Measurements from ENCODE around the gene ZBTB48. TPM values are rescaled to one million over a fixed set of nuclear protein-coding genes. Genes with fewer than 3 reads are reported as not detected.
"Not testable (repeated sequence)": the region's sequence is repeated elsewhere in the genome, so short reads cannot be mapped to it uniquely, and the experiment has no call there.

Gene ZBTB48
- polyA plus RNA-seq, 1 experiment, result 7.5 TPM

GRCh38 chr1:6632588-6633514 is 53.1 kb downstream of the ZBTB48 start:
- Histone ChIP-seq H3K27ac (ENCODE audit: low read depth, low read length) (no peak overlapping the region), H3K27me3 (ENCODE audit: control insufficient read depth, insufficient read depth, low read length) (no peaks in the 10 kb centered on the region), H3K9me3 (ENCODE audit: control insufficient read depth, insufficient read depth, low read length) (no peaks in the 10 kb centered on the region), H3K4me3 (ENCODE audit: low read depth, low read length) (no peak overlapping the region)
- no peak for TF ChIP-seq CTCF (IDR thresholded peaks at IDR 0.05; ENCODE audit: low read depth, low read length)
- DNase-seq (ENCODE audit: low read depth, low spot score), result no peak
- ChIA-PET POLR2A (interaction anchor here (1.4 kb wide), 1 partner anchor 15 kb away, joined by 6 read pairs; no protein-coding TSS in a partner anchor), CTCF (interaction anchor here (0.9 kb wide), 1 partner anchor 29 kb away, joined by 3 read pairs; no protein-coding TSS in a partner anchor)

- no peaks in the 10 kb centered on the region for H3K27me3 ChIP-seq (ENCODE audit: control insufficient read depth, insufficient read depth, low read length)
- DNase-seq (ENCODE audit: low read depth, low spot score), result no peak
- no peak overlapping the region for H3K4me3 ChIP-seq (ENCODE audit: low read depth, low read length)
- peak; percentile 48 for TF ChIP-seq CTCF (IDR thresholded peaks at IDR 0.05; ENCODE audit: low read depth, low read length)
- POLR2A ChIA-PET, result no interaction called here
- no peak overlapping the region for H3K27ac ChIP-seq (ENCODE audit: low read depth, low read length)
- CTCF ChIA-PET, result interaction anchor here (0.7 to 1.1 kb wide), 3 partner anchors 30 to 148 kb away, joined by 3 read pairs; no protein-coding TSS in a partner anchor
- no peaks in the 10 kb centered on the region for H3K9me3 ChIP-seq (ENCODE audit: control insufficient read depth, insufficient read depth, low read length)
These were observed 54.7 kb downstream of the ZBTB48 start for GRCh38 chr1:6634371-6635052.

- ChIA-PET POLR2A (no interaction called here), CTCF (interaction anchor here (0.7 kb wide), 1 partner anchor 112 kb away, joined by 3 read pairs; no protein-coding TSS in a partner anchor)
- Histone ChIP-seq H3K27me3 (ENCODE audit: control insufficient read depth, insufficient read depth, low read length) (no peaks in the 10 kb centered on the region), H3K4me3 (ENCODE audit: low read depth, low read length) (no peak overlapping the region), H3K9me3 (ENCODE audit: control insufficient read depth, insufficient read depth, low read length) (no peaks in the 10 kb centered on the region), H3K27ac (ENCODE audit: low read depth, low read length) (no peak overlapping the region)
- no peak for TF ChIP-seq CTCF (IDR thresholded peaks at IDR 0.05; ENCODE audit: low read depth, low read length)
- no peak for DNase-seq (ENCODE audit: low read depth, low spot score)
These were observed 55.5 kb downstream of the ZBTB48 start for GRCh38 chr1:6635161-6635909.

GRCh38 chr1:6635910-6636760 is 56.3 kb downstream of the ZBTB48 start:
- POLR2A ChIA-PET, result interaction anchor here (0.5 kb wide), 1 partner anchor 20 kb away, joined by 3 read pairs; no protein-coding TSS in a partner anchor
- DNase-seq (ENCODE audit: low read depth, low spot score), result no peak
- Histone ChIP-seq H3K9me3 (ENCODE audit: control insufficient read depth, insufficient read depth, low read length) (no peaks in the 10 kb centered on the region), H3K27me3 (ENCODE audit: control insufficient read depth, insufficient read depth, low read length) (no peaks in the 10 kb centered on the region), H3K4me3 (ENCODE audit: low read depth, low read length) (no peak overlapping the region), H3K27ac (ENCODE audit: low read depth, low read length) (no peak overlapping the region)
- CTCF ChIA-PET, result interaction anchor here (0.9 to 3.1 kb wide), 3 partner anchors 11 to 146 kb away, joined by 3 to 19 read pairs (median 4); no protein-coding TSS in a partner anchor
- TF ChIP-seq CTCF (IDR thresholded peaks at IDR 0.05; ENCODE audit: low read depth, low read length), result 0 out of 2 replicates have a peak, but pooled peaks have one; percentile 24

GRCh38 chr1:6636778-6637177 is 57.0 kb downstream of the ZBTB48 start:
- CTCF ChIA-PET, result interaction anchor here (0.9 to 3.1 kb wide), 3 partner anchors 10 to 147 kb away, joined by 3 to 19 read pairs (median 4); no protein-coding TSS in a partner anchor
- H3K27ac ChIP-seq (ENCODE audit: low read depth, low read length); H3K4me3 ChIP-seq (ENCODE audit: low read depth, low read length); POLR2A ChIA-PET; H3K27me3 ChIP-seq (ENCODE audit: control insufficient read depth, insufficient read depth, low read length); DNase-seq (ENCODE audit: low read depth, low spot score); H3K9me3 ChIP-seq (ENCODE audit: control insufficient read depth, insufficient read depth, low read length): not testable (repeated sequence)

Data from AG04450 (cell line).